Measurements from ENCODE around the gene C4BPA. TPM values are rescaled to one million over a fixed set of nuclear protein-coding genes. Genes with fewer than 3 reads are reported as not detected.

The C4BPA gene
- total and polyA plus RNA-seq, 9 of the 15 experiments (the other 6 are each of a cell fraction or from before 2014, with no cell fraction given): 0.04 to 0.22 (median 0.11) TPM; not detected in 3

DNA sequence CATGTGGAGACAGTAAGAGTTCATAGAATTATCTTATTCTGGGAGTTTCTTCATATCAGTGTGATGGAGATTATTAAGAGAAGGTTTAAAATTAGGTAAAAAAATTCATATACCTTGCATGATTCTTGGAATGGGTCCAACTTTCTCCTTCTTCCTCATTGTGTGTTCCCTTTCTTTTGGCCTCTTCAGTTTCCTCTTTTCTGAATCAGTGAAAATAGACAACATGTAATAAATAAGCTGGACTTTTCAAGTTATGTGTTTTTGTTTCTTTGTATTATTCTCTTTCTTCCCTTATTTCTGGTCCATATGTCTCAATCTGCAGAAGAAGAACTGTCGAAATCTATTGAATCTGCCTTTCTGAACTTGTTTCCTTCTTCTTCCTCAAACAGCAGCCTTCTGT is 30.5 kb downstream of the C4BPA start:
- no peaks in the 10 kb centered on the region for H4K20me1 ChIP-seq (replicated peaks; ENCODE audit: control insufficient read depth, insufficient read depth, low read length)
- ATAC-seq (no peak), DNase-seq (ENCODE audit: extremely low read depth in 1 of 4, low spot score in 3 of 4) (no peak), FAIRE-seq (no peak)
- CTCF ChIA-PET (ENCODE audit: low intra/inter-chr PET ratio): no interaction called here
- H3K4me1 ChIP-seq (replicated peaks in 1 of 2; ENCODE audit: control insufficient read depth in 2 of 2, insufficient read depth in 2 of 2, low read length in 2 of 2): no peaks in the 10 kb centered on the region
- H3K4me3 ChIP-seq: no peak overlapping the region
- POLR2A ChIA-PET: no interaction called here
- no peak overlapping the region for H3K9ac ChIP-seq (ENCODE audit: insufficient read depth in 1 of 2, low read depth in 2 of 2, low read length in 2 of 2)
- H3K27ac ChIP-seq (ENCODE audit: extremely low read depth, low read depth, low read length): no peak overlapping the region
- TF ChIP-seq ARNT (IDR thresholded peaks at IDR 0.05) (no peak), NFIC (IDR thresholded peaks at IDR 0.05) (peak; percentile 78)
- 90% methylated on average over 1 of the region's 1 CpG for WGBS (ENCODE audit: insufficient coverage, low coverage, missing lambda C conversion rate)
- no peaks in the 10 kb centered on the region for H3K79me2 ChIP-seq (ENCODE audit: control insufficient read depth, insufficient read depth, low read length)
- intact Hi-C loops (cut with micrococcal nuclease) (no loop called here), in situ Hi-C loops (cut with MboI) (no loop called here)
- H3K36me3 ChIP-seq (ENCODE audit: control insufficient read depth, insufficient read depth, low read length): no peaks in the 10 kb centered on the region
- H3K9me3 ChIP-seq (replicated peaks; ENCODE audit: control insufficient read depth, insufficient read depth, low read depth, low read length): no peaks in the 10 kb centered on the region
- H2AFZ ChIP-seq (ENCODE audit: low read depth, low read length): no peak overlapping the region
- no TSS peak for BruUV-seq (replicated peaks)
- no peaks in the 10 kb centered on the region for H3K9me1 ChIP-seq (ENCODE audit: control insufficient read depth, insufficient read depth, low read length)
- no peak overlapping the region for H3K4me2 ChIP-seq (ENCODE audit: insufficient read depth, low read length)
- H3K27me3 ChIP-seq (ENCODE audit: control insufficient read depth in 2 of 2, insufficient read depth in 2 of 2, low read length in 2 of 2): no peaks in the 10 kb centered on the region

GRCh38 chr1:207139616-207140015 is 35.6 kb downstream of the C4BPA start:
- intact Hi-C loops (cut with micrococcal nuclease) (no loop called here), in situ Hi-C loops (cut with MboI) (no loop called here)
- 81% methylated on average over 1 of the region's 1 CpG for WGBS (ENCODE audit: insufficient coverage, low coverage, missing lambda C conversion rate)
- POLR2A ChIA-PET: no interaction called here
- H3K9me1 ChIP-seq (ENCODE audit: control insufficient read depth, insufficient read depth, low read length): no peaks in the 10 kb centered on the region
- ATAC-seq (no peak), FAIRE-seq (no peak), DNase-seq (ENCODE audit: extremely low read depth in 1 of 4, low spot score in 3 of 4) (no peak)
- no peaks in the 10 kb centered on the region for H3K9me3 ChIP-seq (replicated peaks; ENCODE audit: control insufficient read depth, insufficient read depth, low read depth, low read length)
- H3K27me3 ChIP-seq (ENCODE audit: control insufficient read depth in 2 of 2, insufficient read depth in 2 of 2, low read length in 2 of 2): no peaks in the 10 kb centered on the region
- no peaks in the 10 kb centered on the region for H4K20me1 ChIP-seq (replicated peaks; ENCODE audit: control insufficient read depth, insufficient read depth, low read length)
- H3K36me3 ChIP-seq (ENCODE audit: control insufficient read depth, insufficient read depth, low read length): no peaks in the 10 kb centered on the region
- no peak overlapping the region for H3K27ac ChIP-seq (ENCODE audit: extremely low read depth, low read depth, low read length)
- H3K9ac ChIP-seq (ENCODE audit: insufficient read depth in 1 of 2, low read depth in 2 of 2, low read length in 2 of 2): no peak overlapping the region
- no peaks in the 10 kb centered on the region for H3K4me1 ChIP-seq (replicated peaks in 1 of 2; ENCODE audit: control insufficient read depth in 2 of 2, insufficient read depth in 2 of 2, low read length in 2 of 2)
- CTCF ChIA-PET (ENCODE audit: low intra/inter-chr PET ratio): interaction anchor here (0.6 kb wide), 1 partner anchor 55 kb away, joined by 3 read pairs; no protein-coding TSS in a partner anchor
- H2AFZ ChIP-seq (ENCODE audit: low read depth, low read length): no peak overlapping the region
- H3K79me2 ChIP-seq (ENCODE audit: control insufficient read depth, insufficient read depth, low read length): no peaks in the 10 kb centered on the region
- no peak overlapping the region for H3K4me2 ChIP-seq (ENCODE audit: insufficient read depth, low read length)
- H3K4me3 ChIP-seq: no peak overlapping the region
- BruUV-seq (replicated peaks): no TSS peak
- TF ChIP-seq PKNOX1 (IDR thresholded peaks at IDR 0.05) (no peak), HNRNPK (IDR thresholded peaks at IDR 0.05; ENCODE audit: low read depth, low read length, poor library complexity, severe bottlenecking) (no peak), TAF9B (IDR thresholded peaks at IDR 0.05; ENCODE audit: partially characterized antibody) (no peak), TRIM25 (IDR thresholded peaks at IDR 0.05; ENCODE audit: borderline replicate concordance) (no peak), SRSF1 (IDR thresholded peaks at IDR 0.05; ENCODE audit: low read depth, low read length) (no peak), ERF (CRISPR knock-in tag; IDR thresholded peaks at IDR 0.05) (no peak), ZFP30 (CRISPR knock-in tag; IDR thresholded peaks at IDR 0.05; ENCODE audit: borderline replicate concordance) (no peak), RNF219 (CRISPR knock-in tag; IDR thresholded peaks at IDR 0.05) (no peak), ESRRA (IDR thresholded peaks at IDR 0.05; ENCODE audit: borderline replicate concordance, low read depth) (no peak)

Measured in K562 (cell line).